Thyroid gland (tissue), 4 donors: ENCODE measurements around the gene KRTAP3-2. TPM values are rescaled to one million over a fixed set of nuclear protein-coding genes. Genes with fewer than 3 reads are reported as not detected.

Experiments
- DNase-seq, 2 donors: peaks; one replicate each; pipeline ENCODE4 v3.0.0-alpha.2; 2019
- H3K27ac ChIP-seq, 3 donors: fragments of 200-600 bp; sonication (generic); 1 replicate in 2 of 3; 2 replicates in 1 of 3; pipeline ENCODE4 v1.5.1; 2016 to 2019; ENCODE audit warnings: mild to moderate bottlenecking in 1 of 3, moderate library complexity in 1 of 3
- H3K27me3 ChIP-seq: fragments of 200-600 bp; sonication (generic); one replicate; pipeline ENCODE4 v1.5.1; 2019
- H3K36me3 ChIP-seq, 2 donors: fragments of 200-600 bp; sonication (generic); one replicate each; pipeline ENCODE4 v1.5.1; 2016 to 2019
- H3K4me1 ChIP-seq, 2 donors: fragments of 200-600 bp; sonication (generic); one replicate each; pipeline ENCODE4 v1.5.1; 2017 to 2019
- H3K4me3 ChIP-seq, 3 donors: fragments of 200-600 bp; sonication (generic); replicated peaks in 1 of 3; 1 replicate in 2 of 3; 2 replicates in 1 of 3; pipeline ENCODE4 v1.5.1; 2016; ENCODE audit warnings: mild to moderate bottlenecking in 1 of 3
- H3K9me3 ChIP-seq: fragments of 200-600 bp; sonication (generic); one replicate; pipeline ENCODE4 v1.5.1; 2017
- POLR2A ChIP-seq, 2 donors: fragments of 450-650 bp; IDR thresholded peaks; one replicate each; pipeline ENCODE4 v1.6.1; 2017; ENCODE audit warnings: antibody characterized with exemption in 2 of 2, mild to moderate bottlenecking in 2 of 2, moderate library complexity in 1 of 2
- WGBS, 2 donors: methylation state at CpG; one replicate each; pipeline ENCODE4 v1.1.5; 2017; 5-methylcytosine and 5-hydroxymethylcytosine counted together
- intact Hi-C: fragments of 100-400 bp; cut with DNase I; formaldehyde crosslinking; loops from one replicate; pipeline ENCODE4 v1.15.1; 2023
- total RNA-seq, 4 donors: library from RNA; depleted of rRNA; stranded (reverse); fragments of >200 nt; gene quantifications; one replicate each; pipeline ENCODE4 v1.2.3, GENCODE V29; 2016
- TF ChIP-seq, protein P1 (sequence below), 6 experiments: fragments of 200-600 bp in 3 of 6; fragments of 450-650 bp in 3 of 6; sonication (generic) in 3 of 6; IDR thresholded peaks; one replicate each; pipeline ENCODE4 v1.5.1; 2016 to 2019; ENCODE audit warnings: antibody characterized with exemption in 6 of 6, mild to moderate bottlenecking in 2 of 6, inconsistent platforms in 1 of 6, moderate library complexity in 1 of 6

Gene KRTAP3-2
- total RNA-seq, 4 donors from 2014 or later: not detected

DNA sequence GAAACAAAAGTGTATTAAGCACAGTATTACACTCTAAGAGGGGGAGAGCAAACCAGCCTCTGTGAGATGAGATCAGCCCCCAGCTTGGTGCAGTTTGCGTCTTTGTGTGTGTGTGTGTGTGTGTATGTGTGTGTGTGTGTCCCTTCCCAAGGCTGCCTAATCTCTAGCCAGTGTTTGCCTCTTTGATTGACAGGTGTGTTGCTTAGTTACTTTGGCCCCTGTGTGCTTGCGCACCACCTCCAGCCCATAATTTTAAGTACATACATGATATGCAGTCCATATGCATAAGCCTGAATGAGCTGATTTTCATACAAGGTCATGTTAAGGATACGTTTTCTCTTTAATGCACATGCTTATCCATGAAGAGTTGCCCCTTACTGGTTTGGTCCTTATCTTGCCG is 2.1 kb upstream of the KRTAP3-2 start:
- Histone ChIP-seq H3K36me3 (no peaks in the 10 kb centered on the region), H3K9me3 (no peaks in the 10 kb centered on the region), H3K27me3 (no peaks in the 10 kb centered on the region), H3K4me3 (no peak overlapping the region), H3K27ac (no peak overlapping the region), H3K4me1 (peaks cover 0 to 10% of the 10 kb centered on the region in 2 donors)
- no peak for DNase-seq
- WGBS, 2 donors: 84 to 94% methylated on average over 4 of the region's 4 CpGs
- intact Hi-C loops: no loop called here
- TF ChIP-seq, protein P1, sequence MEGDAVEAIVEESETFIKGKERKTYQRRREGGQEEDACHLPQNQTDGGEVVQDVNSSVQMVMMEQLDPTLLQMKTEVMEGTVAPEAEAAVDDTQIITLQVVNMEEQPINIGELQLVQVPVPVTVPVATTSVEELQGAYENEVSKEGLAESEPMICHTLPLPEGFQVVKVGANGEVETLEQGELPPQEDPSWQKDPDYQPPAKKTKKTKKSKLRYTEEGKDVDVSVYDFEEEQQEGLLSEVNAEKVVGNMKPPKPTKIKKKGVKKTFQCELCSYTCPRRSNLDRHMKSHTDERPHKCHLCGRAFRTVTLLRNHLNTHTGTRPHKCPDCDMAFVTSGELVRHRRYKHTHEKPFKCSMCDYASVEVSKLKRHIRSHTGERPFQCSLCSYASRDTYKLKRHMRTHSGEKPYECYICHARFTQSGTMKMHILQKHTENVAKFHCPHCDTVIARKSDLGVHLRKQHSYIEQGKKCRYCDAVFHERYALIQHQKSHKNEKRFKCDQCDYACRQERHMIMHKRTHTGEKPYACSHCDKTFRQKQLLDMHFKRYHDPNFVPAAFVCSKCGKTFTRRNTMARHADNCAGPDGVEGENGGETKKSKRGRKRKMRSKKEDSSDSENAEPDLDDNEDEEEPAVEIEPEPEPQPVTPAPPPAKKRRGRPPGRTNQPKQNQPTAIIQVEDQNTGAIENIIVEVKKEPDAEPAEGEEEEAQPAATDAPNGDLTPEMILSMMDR (IDR thresholded peaks at IDR 0.05): no peak
- no peak for TF ChIP-seq POLR2A (IDR thresholded peaks at IDR 0.05)

DNA sequence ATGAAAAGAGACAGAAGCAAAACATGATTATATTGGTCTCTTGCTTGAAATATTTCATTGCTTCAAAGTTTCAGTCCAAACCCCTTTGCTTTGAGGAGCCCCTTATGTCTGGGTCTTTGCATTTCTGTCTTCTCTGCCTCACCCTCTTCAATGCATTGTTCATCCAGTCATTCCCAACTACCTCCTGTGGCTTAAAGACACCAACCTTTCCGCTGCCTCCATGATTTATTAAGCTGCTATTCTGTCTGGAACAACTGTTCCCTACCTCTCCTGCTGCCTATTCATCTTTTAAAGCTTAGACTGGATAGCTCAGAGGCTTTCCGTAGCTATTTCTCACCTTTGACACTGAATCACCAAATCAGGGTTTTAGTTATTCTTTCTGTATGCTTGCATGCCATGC is 2.3 kb downstream of the KRTAP3-2 start:
- Histone ChIP-seq H3K36me3 (no peaks in the 10 kb centered on the region), H3K4me1 (no peaks in the 10 kb centered on the region), H3K27me3 (no peaks in the 10 kb centered on the region), H3K27ac (no peak overlapping the region), H3K4me3 (no peak overlapping the region), H3K9me3 (no peaks in the 10 kb centered on the region)
- TF ChIP-seq, protein P1 (IDR thresholded peaks at IDR 0.05): no peak
- no peak for TF ChIP-seq POLR2A (IDR thresholded peaks at IDR 0.05)
- no peak for DNase-seq
- WGBS, 2 donors: 80% methylated on average over 2 of the region's 2 CpGs
- intact Hi-C loops: no loop called here

DNA sequence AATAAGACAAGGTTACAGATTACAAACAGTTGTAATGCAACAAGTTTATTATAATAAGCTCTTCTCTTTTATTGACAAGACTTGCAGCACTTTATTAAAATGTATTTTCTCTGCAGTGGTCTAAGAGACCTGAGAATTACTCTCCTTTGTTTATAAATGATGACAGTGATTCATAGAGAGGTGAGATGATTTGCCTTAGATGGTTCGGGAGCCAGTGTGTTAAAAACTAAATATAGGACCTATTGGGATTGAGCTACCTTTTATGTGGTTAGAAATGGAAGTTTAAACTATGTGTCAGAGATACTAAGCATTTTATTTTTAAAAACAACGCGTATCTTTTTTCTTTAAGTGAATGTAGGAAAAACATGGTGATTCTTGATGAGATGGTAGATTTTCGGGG is 2.9 kb downstream of the KRTAP3-2 start:
- no peaks in the 10 kb centered on the region for H3K36me3 ChIP-seq
- intact Hi-C loops: no loop called here
- no peaks in the 10 kb centered on the region for H3K9me3 ChIP-seq
- no peak overlapping the region for H3K27ac ChIP-seq
- no peak for DNase-seq
- no peak overlapping the region for H3K4me3 ChIP-seq
- 87 to 92% methylated on average over 4 of the region's 4 CpGs for WGBS, 2 donors
- H3K27me3 ChIP-seq: no peaks in the 10 kb centered on the region
- H3K4me1 ChIP-seq: no peaks in the 10 kb centered on the region
- TF ChIP-seq, protein P1 (IDR thresholded peaks at IDR 0.05): no peak
- no peak for TF ChIP-seq POLR2A (IDR thresholded peaks at IDR 0.05)

DNA sequence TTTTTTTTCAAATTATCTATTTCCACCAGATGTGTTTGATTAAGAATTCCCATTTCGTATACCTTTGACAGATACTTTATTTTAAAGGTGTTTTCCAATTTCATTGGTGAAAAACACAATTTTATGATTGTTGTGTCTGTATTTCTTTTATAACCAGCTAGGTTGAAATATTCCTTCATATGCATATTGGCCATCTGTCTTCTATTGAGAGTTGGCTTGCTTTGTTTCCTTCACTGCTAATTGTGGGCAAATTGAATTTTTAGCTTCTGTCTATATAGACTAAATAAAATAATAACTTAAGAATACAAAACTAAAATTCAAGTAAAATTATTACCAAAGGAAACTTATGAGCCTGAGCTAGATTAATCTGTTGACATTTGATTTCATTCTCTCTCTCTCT is 4.6 kb downstream of the KRTAP3-2 start:
- Histone ChIP-seq H3K27ac (no peak overlapping the region), H3K36me3 (no peaks in the 10 kb centered on the region), H3K4me1 (no peaks in the 10 kb centered on the region), H3K4me3 (no peak overlapping the region), H3K9me3 (no peaks in the 10 kb centered on the region), H3K27me3 (no peaks in the 10 kb centered on the region)
- TF ChIP-seq, protein P1 (IDR thresholded peaks at IDR 0.05): no peak
- TF ChIP-seq POLR2A (IDR thresholded peaks at IDR 0.05): no peak
- intact Hi-C loops: no loop called here
- WGBS, 2 donors: 74 to 87% methylated on average over 1 of the region's 1 CpG
- DNase-seq: no peak

DNA sequence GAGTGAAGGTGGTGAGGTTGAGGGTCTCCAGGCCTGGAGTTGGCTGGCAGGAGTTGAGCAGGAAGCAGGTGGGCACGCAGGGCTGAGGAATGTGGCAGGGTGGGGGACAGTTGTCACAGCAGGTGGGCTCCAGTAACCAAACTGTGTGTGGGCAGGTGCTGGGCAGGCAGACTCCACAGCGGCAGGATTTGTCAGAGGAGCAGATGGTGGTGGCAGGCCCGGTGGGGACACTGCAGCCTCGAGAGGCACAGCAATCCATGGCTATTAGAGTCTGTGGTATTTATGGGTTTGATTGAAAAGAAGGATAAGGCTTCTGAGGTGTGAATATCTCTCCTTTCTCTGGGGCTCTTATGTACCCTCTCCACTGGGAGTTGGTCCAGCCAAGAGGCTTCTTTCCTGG is 5.9 kb downstream of the KRTAP3-2 start, which contains the start of gene KRTAP3-3:
Gene KRTAP3-3 (minus strand): TSS at position 326 of the 400 bp plus-strand sequence. CDS start 67 bp downstream, at position 259.
- Histone ChIP-seq H3K27me3 (no peaks in the 10 kb centered on the region), H3K36me3 (no peaks in the 10 kb centered on the region), H3K9me3 (no peaks in the 10 kb centered on the region), H3K4me1 (no peaks in the 10 kb centered on the region), H3K27ac (no peak within 1 kb of the TSS), H3K4me3 (no peak within 1 kb of the TSS)
- WGBS, 2 donors: 44 to 59% methylated on average over 4 of the region's 4 CpGs
- intact Hi-C loops: no loop called here
- no peak for DNase-seq
- TF ChIP-seq POLR2A (IDR thresholded peaks at IDR 0.05): no peak
- TF ChIP-seq, protein P1 (IDR thresholded peaks at IDR 0.05): no peak
